Amniotic stem cell (primary cell): Measurements from ENCODE around the gene TAF4B.
"Not testable (repeated sequence)": the region's sequence is repeated elsewhere in the genome, so short reads cannot be mapped to it uniquely, and the experiment has no call there.

Experiments used
- DNase-seq: peaks from one replicate; lab custom pipeline; 2025; lab: John Stamatoyannopoulos, UW

The TAF4B gene, protein sequence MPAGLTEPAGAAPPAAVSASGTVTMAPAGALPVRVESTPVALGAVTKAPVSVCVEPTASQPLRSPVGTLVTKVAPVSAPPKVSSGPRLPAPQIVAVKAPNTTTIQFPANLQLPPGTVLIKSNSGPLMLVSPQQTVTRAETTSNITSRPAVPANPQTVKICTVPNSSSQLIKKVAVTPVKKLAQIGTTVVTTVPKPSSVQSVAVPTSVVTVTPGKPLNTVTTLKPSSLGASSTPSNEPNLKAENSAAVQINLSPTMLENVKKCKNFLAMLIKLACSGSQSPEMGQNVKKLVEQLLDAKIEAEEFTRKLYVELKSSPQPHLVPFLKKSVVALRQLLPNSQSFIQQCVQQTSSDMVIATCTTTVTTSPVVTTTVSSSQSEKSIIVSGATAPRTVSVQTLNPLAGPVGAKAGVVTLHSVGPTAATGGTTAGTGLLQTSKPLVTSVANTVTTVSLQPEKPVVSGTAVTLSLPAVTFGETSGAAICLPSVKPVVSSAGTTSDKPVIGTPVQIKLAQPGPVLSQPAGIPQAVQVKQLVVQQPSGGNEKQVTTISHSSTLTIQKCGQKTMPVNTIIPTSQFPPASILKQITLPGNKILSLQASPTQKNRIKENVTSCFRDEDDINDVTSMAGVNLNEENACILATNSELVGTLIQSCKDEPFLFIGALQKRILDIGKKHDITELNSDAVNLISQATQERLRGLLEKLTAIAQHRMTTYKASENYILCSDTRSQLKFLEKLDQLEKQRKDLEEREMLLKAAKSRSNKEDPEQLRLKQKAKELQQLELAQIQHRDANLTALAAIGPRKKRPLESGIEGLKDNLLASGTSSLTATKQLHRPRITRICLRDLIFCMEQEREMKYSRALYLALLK

DNA sequence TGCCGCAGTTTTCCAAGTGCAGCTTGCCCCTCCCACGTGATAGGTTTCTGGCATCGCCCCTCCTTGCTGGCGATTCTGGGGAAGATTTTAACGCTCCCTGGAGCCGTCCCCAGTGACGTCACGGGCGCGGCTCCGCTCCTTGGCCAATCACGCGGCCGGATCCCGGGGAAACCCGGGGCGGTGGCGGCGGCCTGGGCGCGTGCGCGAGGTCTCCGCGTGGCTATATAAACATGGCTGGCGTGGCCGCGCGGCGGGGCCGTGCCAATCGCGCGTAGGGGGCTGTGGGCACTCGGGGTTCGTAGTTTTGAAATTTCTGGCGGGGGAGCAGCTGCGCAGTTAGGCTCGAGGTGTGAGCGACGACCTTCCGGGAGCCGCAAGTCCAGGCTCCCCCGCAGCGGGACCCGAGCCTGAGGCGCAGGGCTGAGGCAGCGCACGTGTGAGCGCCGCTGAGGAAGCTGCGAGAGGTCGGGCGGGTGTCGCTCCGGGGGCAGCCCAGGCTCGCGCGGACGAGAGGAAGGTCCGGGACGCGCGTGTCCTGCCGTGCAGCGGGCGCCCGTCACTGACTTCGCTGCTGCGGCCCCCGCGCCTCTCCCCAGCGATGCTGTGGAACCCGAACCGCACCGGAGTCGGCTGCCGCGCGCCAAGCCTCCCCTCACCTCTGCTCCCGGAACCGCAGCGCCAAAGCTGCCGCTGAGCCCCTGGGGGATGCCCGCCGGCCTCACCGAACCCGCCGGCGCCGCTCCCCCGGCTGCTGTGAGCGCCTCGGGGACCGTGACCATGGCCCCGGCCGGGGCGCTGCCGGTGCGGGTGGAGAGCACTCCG is at the start of gene TAF4B:
Gene TAF4B, plus strand, starts transcription at position 217 of the 822 bp plus-strand sequence. Its CDS starts 489 bp downstream, at position 706.
- peak; percentile 81 for DNase-seq

DNA sequence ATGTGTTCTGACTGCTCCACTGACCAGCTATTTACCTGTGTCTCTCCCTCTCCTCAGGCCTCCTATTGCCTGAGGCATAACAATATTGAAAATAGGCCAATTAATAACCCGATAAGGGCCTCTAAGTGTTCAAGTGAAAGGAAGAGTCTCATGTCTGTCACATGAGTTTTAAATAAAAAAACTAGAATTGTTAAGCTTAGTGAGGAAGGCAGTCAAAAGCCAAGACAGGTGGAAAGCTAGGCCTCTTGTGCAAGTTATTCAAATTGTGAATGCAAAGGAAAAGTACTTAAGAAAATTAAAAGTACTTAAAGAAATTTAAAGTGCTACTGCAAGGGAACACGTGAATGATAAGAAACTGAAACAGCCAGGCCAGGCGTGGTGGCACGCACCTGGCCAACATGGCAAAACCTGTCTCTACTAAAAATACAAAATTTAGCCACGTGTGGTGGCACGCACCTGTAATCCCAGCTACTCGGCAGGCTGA is 44.9 kb upstream of the TAF4B start:
- DNase-seq = no peak

DNA sequence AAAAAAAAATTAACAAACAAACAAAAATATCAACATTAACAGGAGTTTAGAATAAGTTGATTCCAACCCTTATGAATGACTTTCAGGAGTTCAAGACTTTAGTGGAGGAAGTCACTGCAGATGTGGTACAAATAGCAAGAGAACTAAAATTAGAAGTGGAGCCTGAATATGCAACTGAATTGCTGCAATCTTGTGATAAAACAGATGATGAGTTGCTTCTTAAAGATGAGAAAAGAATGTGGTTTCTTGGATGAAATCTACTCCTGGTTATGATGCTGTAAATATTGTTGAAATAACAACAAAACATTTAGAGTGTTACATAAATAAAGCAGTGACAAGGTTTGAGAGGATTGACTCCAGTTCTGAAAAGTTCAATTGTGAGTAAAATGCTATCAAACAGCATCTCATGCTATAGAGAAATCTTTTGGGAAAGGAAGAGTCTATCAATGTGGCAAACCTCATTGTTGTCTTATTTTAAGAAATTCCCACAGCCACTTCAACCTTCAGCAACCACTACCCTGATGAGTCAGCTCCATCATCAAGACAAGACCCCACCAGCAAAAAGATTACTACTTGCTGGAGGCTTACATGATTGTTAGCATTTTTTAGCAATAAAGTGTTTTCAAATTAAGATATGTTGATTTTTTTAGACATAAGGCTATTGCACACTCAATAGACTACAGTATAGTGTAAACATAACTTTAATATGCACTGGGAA is 42.7 kb upstream of the TAF4B start:
- no peak for DNase-seq

DNA sequence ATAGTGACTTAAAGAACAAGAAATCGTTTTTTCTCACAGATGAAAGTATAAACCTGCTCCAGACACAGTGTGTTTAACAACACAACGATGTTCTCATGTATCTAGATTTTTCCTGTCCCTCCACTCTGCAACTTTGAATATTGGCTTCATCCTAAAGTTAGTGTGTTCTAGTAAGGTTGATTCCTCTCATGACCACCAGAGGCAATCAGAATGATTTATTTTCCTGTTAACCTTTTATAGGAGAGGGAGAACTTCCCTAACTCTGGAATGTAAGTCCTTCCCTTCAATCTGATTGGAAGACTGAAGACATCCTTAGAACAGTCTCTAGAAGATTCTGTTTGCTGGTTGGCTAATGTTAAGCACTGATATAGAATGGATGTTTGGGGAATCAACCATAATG is 41.0 kb upstream of the TAF4B start:
- no peak for DNase-seq

DNA sequence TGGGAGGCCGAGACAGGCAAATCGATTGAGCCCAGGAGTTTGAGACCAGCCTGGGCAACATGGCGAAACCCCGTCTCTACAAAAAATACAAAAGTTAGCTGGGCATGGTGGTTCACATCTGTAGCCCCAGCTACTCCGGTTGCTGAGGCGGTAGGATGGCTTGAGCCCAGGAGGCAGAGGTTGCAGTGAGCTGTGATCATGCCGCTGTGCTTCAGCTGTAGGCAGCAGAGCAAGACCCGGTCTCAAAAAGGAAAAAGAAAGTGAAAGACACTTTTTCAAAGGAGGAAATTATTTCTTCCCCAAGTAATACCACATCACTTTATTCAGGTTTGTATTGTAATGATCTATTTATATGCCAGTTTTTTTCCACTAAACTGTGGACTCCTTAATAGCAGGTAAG is 35.7 kb upstream of the TAF4B start:
- DNase-seq = no peak

DNA sequence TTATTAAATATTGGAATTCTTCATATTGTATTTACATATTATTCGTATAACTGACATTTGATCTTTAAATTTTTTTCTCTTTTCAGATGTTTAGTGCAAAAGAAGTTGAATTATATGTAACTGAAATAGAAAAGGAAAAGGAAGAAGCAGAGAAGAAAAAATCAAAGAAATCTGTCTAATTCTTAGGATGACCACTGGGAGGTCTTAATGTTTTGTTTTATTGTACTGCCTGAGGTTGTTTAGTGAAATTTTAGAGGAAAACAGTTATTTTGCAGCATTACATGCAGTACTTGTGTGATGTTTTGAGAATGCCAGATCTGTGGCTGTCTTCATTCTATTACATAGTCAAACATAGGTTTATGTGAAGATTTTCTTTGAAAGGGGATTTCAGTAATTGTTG is 34.0 kb upstream of the TAF4B start:
- no peak for DNase-seq

DNA sequence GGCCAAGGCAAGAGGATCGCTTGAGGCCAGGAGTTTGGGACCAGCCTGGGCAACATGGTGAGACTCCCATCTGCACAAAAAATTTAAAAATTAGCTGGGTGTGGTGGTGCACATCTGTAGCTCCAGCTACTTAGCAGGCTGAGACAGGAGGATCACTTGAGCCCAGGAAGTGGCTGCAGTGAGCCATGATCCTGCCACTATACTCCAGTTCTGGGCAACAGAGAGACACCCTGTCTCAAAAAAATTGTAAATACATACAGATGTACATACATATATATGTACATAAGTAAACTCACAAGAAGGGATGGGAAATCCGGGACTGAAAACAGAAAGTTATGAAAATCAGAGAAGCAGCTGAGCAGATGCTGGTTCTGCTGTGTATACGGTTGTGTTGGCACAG is 29.6 kb upstream of the TAF4B start:
- DNase-seq = no peak

DNA sequence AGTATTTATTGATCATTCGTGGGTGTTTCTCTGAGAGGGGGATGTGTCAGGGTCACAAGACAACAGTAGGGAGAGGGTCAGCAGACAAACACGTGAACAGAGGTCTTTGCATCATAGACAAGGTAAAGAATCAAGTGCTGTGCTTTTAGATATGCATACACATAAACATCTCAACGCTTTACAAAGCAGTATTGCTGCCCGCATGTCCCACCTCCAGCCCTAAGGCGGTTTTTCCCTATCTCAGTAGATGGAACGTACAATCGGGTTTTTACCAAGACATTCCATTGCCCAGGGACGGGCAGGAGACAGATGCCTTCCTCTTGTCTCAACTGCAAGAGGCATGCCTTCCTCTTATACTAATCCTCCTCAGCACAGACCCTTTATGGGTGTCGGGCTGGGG is 24.2 kb upstream of the TAF4B start:
- not testable (repeated sequence) for DNase-seq

DNA sequence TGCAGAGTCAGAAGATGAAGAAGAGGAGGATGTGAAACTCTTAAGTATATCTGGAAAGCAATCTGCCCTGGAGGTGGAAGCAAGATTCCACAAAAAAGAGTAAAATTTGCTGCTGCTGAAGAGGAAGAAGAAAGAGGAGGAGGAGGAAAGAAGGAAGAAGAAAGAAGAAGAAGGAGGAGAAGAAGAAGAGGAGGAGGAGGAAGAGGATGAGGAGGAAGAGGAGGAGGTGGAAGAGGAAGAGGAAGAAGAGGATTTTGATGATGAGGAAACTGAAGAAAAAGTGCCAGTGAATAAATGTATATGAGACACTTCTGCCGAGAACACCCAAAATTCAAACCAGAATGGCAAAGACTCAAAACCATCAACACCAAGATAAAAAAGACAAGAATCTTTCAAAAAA is 20.9 kb upstream of the TAF4B start:
- DNase-seq = no peak

DNA sequence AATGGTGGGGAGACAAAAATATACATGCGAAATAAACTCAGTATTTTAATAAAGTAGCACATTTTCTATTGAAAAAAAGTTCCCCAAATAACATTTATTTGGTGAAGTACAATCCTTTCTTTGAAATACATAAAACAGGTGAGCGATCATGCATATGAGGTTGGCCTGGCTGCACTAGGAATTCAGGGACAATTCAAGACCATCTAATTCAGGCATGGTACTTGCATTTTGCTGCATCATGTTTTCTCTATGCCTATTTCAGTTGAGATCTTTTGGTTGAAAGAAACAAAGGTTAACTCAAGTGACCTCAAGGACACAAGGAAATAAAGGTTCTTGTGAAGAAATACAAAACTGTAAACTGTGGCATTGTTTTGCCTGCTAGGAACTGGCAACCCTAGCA is 19.8 kb upstream of the TAF4B start:
- no peak for DNase-seq

DNA sequence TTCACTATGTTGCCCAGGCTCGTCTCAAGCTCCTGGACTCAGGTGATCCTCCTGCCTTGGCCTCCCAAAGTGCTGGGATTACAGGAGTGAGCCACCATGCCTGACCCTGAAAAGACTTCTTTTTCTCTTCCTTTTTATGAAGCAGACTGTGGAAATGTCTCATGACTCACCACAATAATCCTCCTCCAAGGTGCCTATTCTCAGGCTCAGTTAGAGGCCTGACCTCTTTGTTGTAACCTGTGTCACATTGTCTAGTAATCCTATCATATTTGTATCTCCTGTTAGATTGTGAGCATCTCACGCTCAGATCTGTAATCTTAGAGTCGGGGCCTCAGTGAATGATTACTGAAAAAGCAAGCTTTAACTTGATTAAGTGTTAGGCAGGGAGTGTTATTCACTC is 18.3 kb upstream of the TAF4B start:
- no peak for DNase-seq

DNA sequence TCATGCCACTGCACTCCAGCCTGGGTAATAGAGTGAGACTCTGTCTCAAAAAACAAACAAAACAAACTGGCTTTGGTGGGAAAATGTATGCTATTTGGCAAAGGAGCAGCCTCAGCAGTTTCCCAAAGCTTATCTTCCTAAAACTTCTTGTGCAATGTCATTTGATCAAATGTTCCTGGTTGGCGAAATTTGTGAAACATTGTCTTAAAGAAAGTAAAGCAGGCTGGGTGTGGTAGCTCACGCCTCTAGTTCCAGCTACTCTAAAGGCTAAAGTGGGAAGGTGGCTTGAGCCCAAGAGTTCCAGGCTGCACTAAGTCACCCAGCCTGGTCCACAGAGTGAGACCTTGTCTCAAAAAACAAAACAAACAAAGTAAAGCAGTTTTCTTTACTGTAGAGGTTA is 17.3 kb upstream of the TAF4B start:
- no peak for DNase-seq

DNA sequence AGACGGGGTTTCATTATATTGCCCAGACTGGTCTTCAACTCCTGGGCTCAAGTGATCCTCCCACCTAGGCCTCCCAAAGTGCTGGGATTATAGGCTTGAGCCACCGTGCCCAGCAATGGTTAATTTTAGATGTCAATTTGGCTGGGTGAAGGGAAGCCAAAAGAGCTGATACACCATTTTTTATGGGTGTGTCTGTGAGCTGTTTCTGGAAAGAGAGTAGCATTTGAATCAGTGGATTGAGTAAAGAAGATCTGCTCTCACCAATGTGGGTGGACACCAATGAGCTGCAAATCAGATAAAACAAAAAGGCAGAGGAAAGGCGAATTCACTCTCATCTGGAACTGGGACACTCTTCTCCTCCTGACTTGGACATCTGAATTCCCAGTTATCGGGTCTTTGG is 16.1 kb upstream of the TAF4B start:
- DNase-seq = no peak

DNA sequence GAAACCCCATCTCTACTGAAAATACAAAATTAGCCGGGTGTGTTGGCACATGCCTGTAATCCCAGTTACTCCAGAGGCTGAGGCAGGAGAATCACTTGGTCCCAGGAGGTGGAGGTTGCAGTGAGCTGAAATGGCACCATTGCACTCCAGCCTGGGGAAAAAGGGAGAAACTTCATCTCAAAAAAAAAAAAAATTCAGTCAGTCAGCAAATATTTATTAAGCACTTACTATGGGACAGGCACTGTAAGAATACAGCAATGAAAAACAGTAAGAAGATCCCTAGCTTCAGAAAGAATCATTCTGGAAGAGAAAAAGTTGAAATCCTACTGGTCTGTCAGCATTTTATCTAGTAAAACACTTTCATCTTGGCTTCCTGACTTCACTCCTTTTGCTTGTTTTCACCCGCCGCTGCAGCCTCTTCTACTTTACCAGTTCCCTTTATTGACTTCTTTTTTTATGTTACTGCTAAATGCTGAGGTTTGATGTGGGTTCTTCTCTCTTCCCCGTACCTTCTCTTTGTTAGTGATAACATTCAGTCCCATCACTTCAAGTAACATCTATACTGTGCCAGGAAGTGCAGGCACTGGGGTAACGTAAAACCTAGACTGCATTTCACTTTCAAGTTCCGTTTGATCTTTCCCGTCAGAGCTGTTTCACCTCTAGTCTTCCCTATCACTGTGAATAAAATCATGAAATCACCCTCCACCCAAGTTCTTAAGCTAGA is 10.8 kb upstream of the TAF4B start:
- no peak for DNase-seq

DNA sequence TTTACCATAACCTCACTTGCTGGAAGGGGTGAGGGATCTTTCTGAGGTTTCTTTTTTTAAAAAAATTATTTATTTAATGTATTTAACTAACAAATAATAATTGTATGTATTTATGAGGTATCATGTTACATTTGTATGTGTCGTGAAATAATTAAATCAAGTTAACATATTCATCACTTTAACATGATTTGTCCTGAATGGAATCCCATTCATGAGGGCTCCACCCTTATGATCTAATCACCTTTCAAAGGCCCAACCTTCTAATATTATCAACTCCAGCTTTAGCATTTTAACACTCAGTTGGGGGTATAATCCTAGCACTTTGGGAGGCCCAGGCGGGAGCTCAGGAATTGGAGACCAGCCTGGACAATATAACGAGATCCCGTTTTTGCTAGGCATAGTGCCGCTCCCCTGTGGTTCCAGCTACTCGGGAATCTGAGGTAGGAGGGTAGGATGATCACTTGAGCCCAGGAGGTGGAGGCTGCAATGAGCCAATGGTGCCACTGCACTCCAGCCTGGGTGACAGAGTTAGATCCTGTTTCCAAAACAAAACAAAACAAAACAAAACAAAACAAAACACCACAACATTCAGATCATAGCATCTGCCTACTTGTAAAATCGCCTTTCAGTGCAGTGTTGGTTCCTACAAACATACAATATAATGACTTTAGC is 1.1 kb upstream of the TAF4B start:
- no peak for DNase-seq

DNA sequence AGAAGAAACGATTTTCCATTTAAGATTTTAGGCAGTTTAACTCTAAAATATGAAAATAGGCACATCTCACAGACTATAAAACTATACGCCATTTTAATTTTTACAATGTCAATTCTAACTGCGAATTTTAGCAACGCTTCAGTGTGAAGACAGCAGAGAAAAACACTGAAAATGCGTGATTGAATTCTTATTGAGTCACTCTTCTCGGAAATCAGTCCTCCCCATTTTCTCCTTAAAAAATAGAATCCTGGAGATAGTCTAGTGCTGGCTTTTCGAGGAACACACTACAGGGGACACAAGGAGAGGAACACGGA is 373 bp upstream of the TAF4B start:
- no peak for DNase-seq

DNA sequence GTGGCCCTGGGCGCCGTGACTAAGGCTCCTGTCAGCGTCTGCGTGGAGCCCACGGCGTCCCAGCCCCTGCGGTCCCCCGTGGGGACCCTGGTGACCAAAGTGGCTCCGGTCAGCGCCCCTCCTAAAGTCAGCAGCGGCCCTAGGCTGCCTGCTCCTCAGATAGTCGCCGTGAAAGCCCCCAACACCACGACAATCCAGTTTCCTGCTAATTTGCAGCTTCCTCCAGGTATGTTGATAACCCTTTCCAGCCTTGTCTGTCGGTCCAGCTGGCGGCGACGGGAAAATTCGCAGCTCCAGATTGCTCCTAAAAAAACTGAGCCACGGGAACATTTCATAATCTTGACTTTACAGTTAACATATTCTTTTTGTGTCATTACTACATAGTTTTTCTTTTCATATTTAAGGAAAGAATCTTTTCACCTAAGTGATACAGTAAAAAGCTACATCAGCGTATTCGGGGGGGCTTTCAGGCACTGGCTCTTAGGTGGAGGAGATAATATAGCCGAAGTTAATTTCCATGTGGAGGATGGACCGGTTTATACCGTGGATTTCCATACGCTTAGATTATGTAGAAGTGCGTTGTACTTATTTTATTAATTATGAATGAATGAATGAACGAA is 916 bp downstream of the TAF4B start:
- no peak for DNase-seq

DNA sequence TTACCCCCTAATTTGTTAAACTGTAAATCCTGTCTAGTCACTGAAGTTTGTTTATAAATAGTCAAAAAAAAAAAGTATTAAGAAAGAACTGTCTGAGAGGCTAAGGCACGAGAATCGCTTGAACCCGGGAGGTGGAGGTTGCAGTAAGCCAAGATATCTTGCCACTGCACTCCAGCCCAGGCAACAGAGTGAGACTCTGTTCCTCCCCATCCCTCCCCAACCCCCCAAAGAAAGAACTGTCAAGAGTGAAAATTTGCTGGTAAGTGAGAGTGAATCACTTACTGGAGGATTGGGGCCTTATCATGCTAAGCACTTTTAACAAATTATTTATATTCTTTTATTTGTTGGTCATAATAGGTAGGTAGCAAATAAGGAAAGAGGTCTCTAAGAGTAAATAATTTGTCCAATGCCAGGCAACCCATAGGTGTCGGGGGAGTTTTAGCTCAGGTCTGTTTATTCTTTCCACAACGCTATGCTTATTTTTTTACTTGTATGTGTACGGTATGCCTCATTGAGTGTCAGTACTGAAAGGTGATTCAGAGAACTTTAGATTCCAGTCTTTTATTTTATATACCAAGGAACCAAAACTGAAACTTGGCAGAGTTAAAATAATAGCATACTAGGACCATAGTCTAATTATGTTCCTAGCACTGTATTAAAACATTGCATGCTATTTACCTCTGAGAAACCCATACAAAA is 2.5 kb downstream of the TAF4B start:
- no peak for DNase-seq

DNA sequence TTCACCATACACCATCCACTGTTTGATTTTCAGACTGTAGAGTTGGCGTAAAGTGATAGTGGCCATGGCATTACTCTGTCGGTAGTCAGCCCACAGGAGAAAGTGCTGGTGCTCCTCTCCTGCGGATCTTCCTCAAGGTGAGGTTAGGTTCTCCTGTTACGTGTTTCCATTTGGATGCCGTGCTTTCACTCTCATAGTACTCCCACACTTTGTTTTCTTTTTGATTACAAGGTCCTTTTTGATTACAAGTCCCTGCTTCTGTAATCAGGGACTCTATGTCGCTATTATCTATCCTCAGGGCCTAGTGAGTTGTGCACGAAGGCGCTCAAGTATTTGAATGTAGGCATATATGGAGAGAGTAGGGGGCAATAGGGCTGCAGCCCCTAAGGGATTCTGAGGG is 4.3 kb downstream of the TAF4B start:
- DNase-seq = no peak
